ENCODE results near the gene HEXIM1. TPM values are rescaled to one million over a fixed set of nuclear protein-coding genes. Genes with fewer than 3 reads are reported as not detected.

The HEXIM1 gene
- total and polyA plus RNA-seq, 7 experiments from 2014 or later, result 5.1 to 41.3 (median 30.5) TPM

DNA sequence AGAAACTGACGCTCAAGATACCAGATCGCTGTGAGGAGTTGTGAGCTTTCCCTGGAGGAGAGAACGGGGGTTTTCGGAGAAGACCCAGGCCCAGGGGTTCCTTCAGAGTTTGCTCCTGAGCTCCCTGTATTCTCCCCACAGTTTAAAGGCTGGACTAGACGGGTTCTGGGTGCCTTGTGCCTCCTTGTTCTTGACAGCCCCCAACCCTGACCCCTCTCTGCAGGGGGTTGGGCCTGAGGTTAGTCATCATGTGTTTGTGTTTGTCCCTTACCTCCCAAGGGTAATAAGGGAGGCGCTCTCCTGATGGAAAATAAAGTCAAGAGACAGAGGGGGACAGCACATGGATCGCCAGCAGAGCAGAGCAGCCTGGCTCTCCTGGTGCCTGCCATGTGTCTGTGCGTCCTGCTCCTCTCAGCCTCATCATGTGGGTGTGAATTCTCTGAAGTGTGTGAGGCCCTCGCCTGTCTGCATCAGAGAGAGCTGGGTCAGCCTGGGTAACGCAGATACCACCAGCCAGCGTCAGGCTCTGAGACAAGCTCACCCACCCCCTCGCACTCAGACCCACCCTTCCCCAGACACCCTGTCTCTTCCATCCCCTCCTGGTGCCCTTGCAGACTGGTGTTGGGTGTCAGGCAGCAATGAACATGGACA, 22.1 kb downstream of the HEXIM1 start:
- H3K4me3 ChIP-seq (ENCODE audit: low read length), result no peak overlapping the region
- ChIA-PET CTCF (interaction anchor here (0.7 to 3.1 kb wide), 4 partner anchors 8 to 28 kb away, joined by 3 to 13 read pairs (median 5); partner anchors contain the start of gene HEXIM2), POLR2A (interaction anchor here (1.1 to 3.7 kb wide), 4 partner anchors 8 to 27 kb away, joined by 3 to 73 read pairs (median 34); partner anchors contain the start of genes HEXIM1 and HEXIM2)
- Mint-ChIP-seq H3K27ac (peak overlapping the region in 5 of 9 donors; percentile 48 to 97 (median 83)), H3K4me1 (peaks cover 8 to 31% (median 25%) of the 10 kb centered on the region in 7 donors), H3K4me3 (peak overlapping the region in 2 of 10 donors; percentile 25 to 95), H3K9me3 (no peaks in the 10 kb centered on the region), H3K36me3 (peaks cover 0 to 3% (median 0%) of the 10 kb centered on the region in 5 donors), H3K27me3 (no peaks in the 10 kb centered on the region)
- H3K27ac ChIP-seq (ENCODE audit: low read depth, low read length), result no peak overlapping the region
- DNase-seq, result no peak
- H3K9me3 ChIP-seq (ENCODE audit: control insufficient read depth in 2 of 3, low read length in 3 of 3), result no peaks in the 10 kb centered on the region
- H3K36me3 ChIP-seq (ENCODE audit: control insufficient read depth in 2 of 3, insufficient read depth in 3 of 3, low read length in 3 of 3), result no peaks in the 10 kb centered on the region
- H3K4me1 ChIP-seq (ENCODE audit: control insufficient read depth in 2 of 2, insufficient read depth in 2 of 2, low read length in 2 of 2), result peaks cover 7 to 14% of the 10 kb centered on the region in 2 donors
- no peaks in the 10 kb centered on the region for H3K27me3 ChIP-seq (ENCODE audit: control insufficient read depth in 2 of 2, insufficient read depth in 2 of 2, low read length in 2 of 2)
- ATAC-seq, result peak; percentile 37
- intact Hi-C loops (cut with micrococcal nuclease), result no loop called here

DNA sequence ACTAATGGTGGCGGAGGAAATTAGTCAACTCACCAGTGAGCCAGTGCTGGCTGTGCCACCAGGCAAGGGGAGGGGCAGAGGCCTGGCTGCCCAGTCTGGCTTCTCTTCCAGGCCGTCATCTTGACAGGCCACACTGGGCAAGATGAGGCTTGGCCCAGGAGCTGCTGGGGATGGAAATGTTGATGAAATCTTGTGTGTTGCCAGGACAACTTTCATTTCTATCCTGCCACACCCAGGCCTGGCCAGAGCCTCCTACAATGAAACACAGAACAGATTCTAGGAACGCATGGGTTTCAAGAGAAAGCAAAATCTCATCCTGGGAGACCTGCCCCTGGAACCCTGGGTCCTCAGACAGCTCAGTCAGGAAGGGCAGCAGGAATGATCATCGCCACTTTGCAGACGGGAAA, 22.7 kb downstream of the HEXIM1 start:
- peak; percentile 71 for ATAC-seq
- CTCF ChIA-PET, result interaction anchor here (0.9 to 3.1 kb wide), 2 partner anchors 8 to 27 kb away, joined by 3 to 13 read pairs; no protein-coding TSS in a partner anchor

GRCh38 chr17:45171338-45172231, 23.3 kb downstream of the HEXIM1 start:
- peak overlapping the region; percentile 63 for H3K27ac ChIP-seq (ENCODE audit: low read depth, low read length)
- CTCF ChIA-PET, result interaction anchor here (0.9 to 3.1 kb wide), 4 partner anchors 10 to 36 kb away, joined by 3 to 20 read pairs (median 15); partner anchors contain the start of genes ACBD4 and HEXIM2
- Mint-ChIP-seq H3K36me3 (no peaks in the 10 kb centered on the region), H3K9me3 (no peaks in the 10 kb centered on the region), H3K4me1 (peaks cover 8 to 31% (median 24%) of the 10 kb centered on the region in 7 donors), H3K27me3 (no peaks in the 10 kb centered on the region), H3K4me3 (peak overlapping the region in 8 of 10 donors; percentile 47 to 95 (median 80)), H3K27ac (peak overlapping the region; percentile 15 to 97 (median 89))
- no peak for ATAC-seq
- DNase-seq, result no peak
- POLR2A ChIA-PET, result interaction anchor here (1.1 to 3.7 kb wide), 8 partner anchors 9 to 54 kb away, joined by 4 to 73 read pairs (median 8); partner anchors contain the start of genes ACBD4, HEXIM1 and HEXIM2
- no peak overlapping the region for H3K4me3 ChIP-seq (ENCODE audit: low read length)
- no peaks in the 10 kb centered on the region for H3K36me3 ChIP-seq (ENCODE audit: control insufficient read depth in 2 of 3, insufficient read depth in 3 of 3, low read length in 3 of 3)
- H3K9me3 ChIP-seq (ENCODE audit: control insufficient read depth in 2 of 3, low read length in 3 of 3), result no peaks in the 10 kb centered on the region
- H3K4me1 ChIP-seq (ENCODE audit: control insufficient read depth in 2 of 2, insufficient read depth in 2 of 2, low read length in 2 of 2), result peaks cover 7 to 14% of the 10 kb centered on the region in 2 donors
- intact Hi-C loops (cut with micrococcal nuclease), result loop anchor here (1.0 to 2.0 kb wide), 4 partner anchors 10 to 51 kb away; partner anchors contain the start of gene HEXIM2 (in 2 of the 2)
- H3K27me3 ChIP-seq (ENCODE audit: control insufficient read depth in 2 of 2, insufficient read depth in 2 of 2, low read length in 2 of 2), result no peaks in the 10 kb centered on the region

More for the DNA sequence above, 22.7 kb downstream of the HEXIM1 start:
- Mint-ChIP-seq H3K27ac (peak overlapping the region in 8 of 9 donors; percentile 15 to 97 (median 68)), H3K4me3 (peak overlapping the region in 4 of 10 donors; percentile 47 to 95 (median 66)), H3K36me3 (peaks cover 0 to 3% (median 0%) of the 10 kb centered on the region in 5 donors), H3K4me1 (peaks cover 8 to 31% (median 24%) of the 10 kb centered on the region in 7 donors), H3K9me3 (no peaks in the 10 kb centered on the region), H3K27me3 (no peaks in the 10 kb centered on the region)
- peaks cover 7 to 14% of the 10 kb centered on the region in 2 donors for H3K4me1 ChIP-seq (ENCODE audit: control insufficient read depth in 2 of 2, insufficient read depth in 2 of 2, low read length in 2 of 2)
- H3K27ac ChIP-seq (ENCODE audit: low read depth, low read length), result peak overlapping the region; percentile 63
- no peaks in the 10 kb centered on the region for H3K36me3 ChIP-seq (ENCODE audit: control insufficient read depth in 2 of 3, insufficient read depth in 3 of 3, low read length in 3 of 3)
- POLR2A ChIA-PET, result interaction anchor here (1.1 to 3.7 kb wide), 3 partner anchors 8 to 27 kb away, joined by 5 to 73 read pairs (median 62); partner anchors contain the start of genes HEXIM1 and HEXIM2
- H3K9me3 ChIP-seq (ENCODE audit: control insufficient read depth in 2 of 3, low read length in 3 of 3), result no peaks in the 10 kb centered on the region
- no peak overlapping the region for H3K4me3 ChIP-seq (ENCODE audit: low read length)
- intact Hi-C loops (cut with micrococcal nuclease), result no loop called here
- no peaks in the 10 kb centered on the region for H3K27me3 ChIP-seq (ENCODE audit: control insufficient read depth in 2 of 2, insufficient read depth in 2 of 2, low read length in 2 of 2)
- DNase-seq, result no peak

DNA sequence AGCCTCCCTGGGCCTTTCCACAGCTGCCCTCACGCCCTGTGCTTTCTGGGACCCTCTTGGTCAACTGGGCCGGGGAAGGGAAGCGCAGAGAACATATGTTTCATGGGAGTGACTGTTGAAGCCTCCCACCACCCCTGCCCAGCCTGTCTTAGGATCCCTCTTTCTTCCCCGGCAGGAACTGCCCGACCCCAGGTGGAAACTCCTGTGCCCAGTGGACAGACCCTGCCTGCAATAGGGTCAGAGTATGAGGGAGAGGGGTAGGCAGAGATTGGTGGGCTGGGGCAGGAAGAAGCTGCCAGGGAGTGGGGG, 23.9 kb downstream of the HEXIM1 start:
- Mint-ChIP-seq H3K36me3 (no peaks in the 10 kb centered on the region), H3K4me3 (peak overlapping the region in 9 of 10 donors; percentile 16 to 95 (median 82)), H3K27me3 (no peaks in the 10 kb centered on the region), H3K27ac (peak overlapping the region in 8 of 9 donors; percentile 38 to 97 (median 80)), H3K4me1 (peaks cover 8 to 31% (median 24%) of the 10 kb centered on the region in 7 donors), H3K9me3 (no peaks in the 10 kb centered on the region)
- no peaks in the 10 kb centered on the region for H3K9me3 ChIP-seq (ENCODE audit: control insufficient read depth in 2 of 3, low read length in 3 of 3)
- ATAC-seq (no peak), DNase-seq (no peak)
- intact Hi-C loops (cut with micrococcal nuclease), result loop anchor here (1.0 to 2.0 kb wide), 4 partner anchors 11 to 51 kb away; partner anchors contain the start of gene HEXIM2 (in 2 of the 2)
- ChIA-PET CTCF (interaction anchor here (0.9 to 3.1 kb wide), 5 partner anchors 10 to 114 kb away, joined by 3 to 20 read pairs (median 13); partner anchors contain the start of genes ACBD4 and HEXIM2), POLR2A (interaction anchor here (0.9 to 3.7 kb wide), 11 partner anchors 10 to 144 kb away, joined by 3 to 73 read pairs (median 7); partner anchors contain the start of genes ACBD4, HEXIM1 and HEXIM2)
- H3K4me3 ChIP-seq (ENCODE audit: low read length), result peak overlapping the region; percentile 65
- H3K4me1 ChIP-seq (ENCODE audit: control insufficient read depth in 2 of 2, insufficient read depth in 2 of 2, low read length in 2 of 2), result peaks cover 7 to 14% of the 10 kb centered on the region in 2 donors
- no peaks in the 10 kb centered on the region for H3K27me3 ChIP-seq (ENCODE audit: control insufficient read depth in 2 of 2, insufficient read depth in 2 of 2, low read length in 2 of 2)
- H3K36me3 ChIP-seq (ENCODE audit: control insufficient read depth in 2 of 3, insufficient read depth in 3 of 3, low read length in 3 of 3), result no peaks in the 10 kb centered on the region
- peak overlapping the region; percentile 63 for H3K27ac ChIP-seq (ENCODE audit: low read depth, low read length)

- Histone ChIP-seq H3K4me3 (ENCODE audit: low read length) (peak overlapping the region; percentile 65), H3K27me3 (ENCODE audit: control insufficient read depth in 2 of 2, insufficient read depth in 2 of 2, low read length in 2 of 2) (no peaks in the 10 kb centered on the region), H3K4me1 (ENCODE audit: control insufficient read depth in 2 of 2, insufficient read depth in 2 of 2, low read length in 2 of 2) (peaks cover 7 to 14% of the 10 kb centered on the region in 2 donors), H3K27ac (ENCODE audit: low read depth, low read length) (peak overlapping the region; percentile 63), H3K9me3 (ENCODE audit: control insufficient read depth in 2 of 3, low read length in 3 of 3) (no peaks in the 10 kb centered on the region), H3K36me3 (ENCODE audit: control insufficient read depth in 2 of 3, insufficient read depth in 3 of 3, low read length in 3 of 3) (no peaks in the 10 kb centered on the region)
- ChIA-PET CTCF (interaction anchor here (0.9 to 3.1 kb wide), 7 partner anchors 11 to 114 kb away, joined by 3 to 20 read pairs (median 3); partner anchors contain the start of genes ACBD4 and HEXIM2), POLR2A (interaction anchor here (0.7 to 3.7 kb wide), 15 partner anchors 10 to 143 kb away, joined by 3 to 73 read pairs (median 6); partner anchors contain the start of genes ACBD4, FMNL1, HEXIM1 and HEXIM2)
- Mint-ChIP-seq H3K27me3 (no peaks in the 10 kb centered on the region), H3K36me3 (no peaks in the 10 kb centered on the region), H3K4me1 (peaks cover 8 to 31% (median 24%) of the 10 kb centered on the region in 7 donors), H3K4me3 (peak overlapping the region; percentile 71 to 95 (median 86)), H3K9me3 (no peaks in the 10 kb centered on the region), H3K27ac (peak overlapping the region; percentile 63 to 98 (median 94))
- DNase-seq (peak in 8 of 9 donors; percentile 45 to 61 (median 55)), ATAC-seq (peak; percentile 79)
- intact Hi-C loops (cut with micrococcal nuclease), result loop anchor here (1.0 to 2.0 kb wide), 4 partner anchors 11 to 50 kb away; partner anchors contain the start of gene HEXIM2 (in 2 of the 2)
Observed at GRCh38 chr17:45172541-45173286, 24.4 kb downstream of the HEXIM1 start.

Data from naive thymus-derived CD4-positive, alpha-beta T cell (primary cell).